KMS-11 (cell line): ENCODE measurements around the gene NNMT.

Experiments
- H2AFZ ChIP-seq: fragments of 200-600 bp; sonication (generic); 2 replicates; pipeline ENCODE4 v1.6.1; 2016; ENCODE audit warnings: antibody characterized with exemption, mixed run types, low read depth
- H3K27ac ChIP-seq: fragments of 200-600 bp; sonication (generic); 2 replicates; pipeline ENCODE4 v1.6.1; 2016; ENCODE audit warnings: mild to moderate bottlenecking, mixed run types
- H3K27me3 ChIP-seq: fragments of 200-600 bp; sonication (generic); 2 replicates; pipeline ENCODE4 v1.6.1; 2017; ENCODE audit warnings: mild to moderate bottlenecking, low read depth, mixed run types, moderate library complexity; ENCODE audit not compliant: insufficient read depth
- H3K36me3 ChIP-seq: fragments of 200-600 bp; sonication (generic); 2 replicates; pipeline ENCODE4 v1.6.1; 2017; ENCODE audit warnings: mild to moderate bottlenecking, mixed run types; ENCODE audit not compliant: insufficient read depth
- H3K4me1 ChIP-seq: fragments of 200-600 bp; sonication (generic); 2 replicates; pipeline ENCODE4 v1.6.1; 2016; ENCODE audit warnings: mild to moderate bottlenecking, low read depth, mixed run types; ENCODE audit not compliant: poor library complexity, severe bottlenecking
- H3K4me2 ChIP-seq: fragments of 200-600 bp; sonication (generic); 2 replicates; pipeline ENCODE4 v1.7.0; 2016; ENCODE audit warnings: mild to moderate bottlenecking, mixed run types
- H3K4me3 ChIP-seq: fragments of 200-600 bp; sonication (generic); IDR thresholded peaks from 2 replicates; pipeline ENCODE4 v1.6.1; 2017; ENCODE audit warnings: low read depth, low read length, mixed read lengths; ENCODE audit not compliant: insufficient read depth
- H3K79me2 ChIP-seq: fragments of 200-600 bp; sonication (generic); 2 replicates; pipeline ENCODE4 v1.6.1; 2016; ENCODE audit warnings: low read depth, mixed run types; ENCODE audit not compliant: insufficient read depth
- H3K9ac ChIP-seq: fragments of 200-600 bp; sonication (generic); 2 replicates; pipeline ENCODE4 v1.6.1; 2016; ENCODE audit warnings: mild to moderate bottlenecking, mixed run types
- H4K20me1 ChIP-seq: fragments of 200-600 bp; sonication (generic); 2 replicates; pipeline ENCODE4 v1.6.1; 2016; ENCODE audit warnings: mild to moderate bottlenecking, mixed run types; ENCODE audit not compliant: insufficient read depth
- CTCF ChIP-seq: fragments of 200-600 bp; sonication (generic); conservative IDR thresholded peaks from 2 replicates; pipeline ENCODE4 v1.6.1; 2017; ENCODE audit warnings: low read depth, mild to moderate bottlenecking, antibody characterized with exemption, low read length, moderate library complexity, mixed read lengths

NNMT gene

GRCh38 chr11:114255289-114255688, 40.9 kb upstream of the NNMT start:
- TF ChIP-seq CTCF = no peak
- Histone ChIP-seq H3K4me2 (no peak overlapping the region), H3K9ac (no peak overlapping the region), H3K27me3 (no peaks in the 10 kb centered on the region), H3K27ac (no peak overlapping the region), H4K20me1 (no peaks in the 10 kb centered on the region), H3K4me1 (no peaks in the 10 kb centered on the region), H3K36me3 (no peaks in the 10 kb centered on the region), H3K4me3 (no peak overlapping the region), H3K79me2 (no peaks in the 10 kb centered on the region), H2AFZ (no peak overlapping the region)

- no peak overlapping the region for H3K27ac ChIP-seq
- H4K20me1 ChIP-seq = no peaks in the 10 kb centered on the region
- no peaks in the 10 kb centered on the region for H3K27me3 ChIP-seq
- no peak overlapping the region for H3K4me2 ChIP-seq
- no peaks in the 10 kb centered on the region for H3K36me3 ChIP-seq
- no peak overlapping the region for H2AFZ ChIP-seq
- no peak overlapping the region for H3K9ac ChIP-seq
- no peak for TF ChIP-seq CTCF
- H3K79me2 ChIP-seq = no peaks in the 10 kb centered on the region
- no peak overlapping the region for H3K4me3 ChIP-seq
- no peaks in the 10 kb centered on the region for H3K4me1 ChIP-seq
Observed at GRCh38 chr11:114256176-114256966, 39.8 kb upstream of the NNMT start.

GRCh38 chr11:114256967-114257286, 39.3 kb upstream of the NNMT start:
- Histone ChIP-seq H2AFZ (no peak overlapping the region), H3K9ac (no peak overlapping the region), H3K27ac (no peak overlapping the region), H3K4me3 (no peak overlapping the region), H4K20me1 (no peaks in the 10 kb centered on the region), H3K27me3 (no peaks in the 10 kb centered on the region), H3K4me2 (no peak overlapping the region), H3K4me1 (no peaks in the 10 kb centered on the region), H3K79me2 (no peaks in the 10 kb centered on the region), H3K36me3 (no peaks in the 10 kb centered on the region)
- TF ChIP-seq CTCF = no peak

- Histone ChIP-seq H4K20me1 (no peaks in the 10 kb centered on the region), H3K4me1 (no peaks in the 10 kb centered on the region), H3K4me2 (no peak overlapping the region), H3K4me3 (no peak overlapping the region), H3K9ac (no peak overlapping the region), H2AFZ (no peak overlapping the region), H3K27me3 (no peaks in the 10 kb centered on the region), H3K27ac (no peak overlapping the region), H3K79me2 (no peaks in the 10 kb centered on the region), H3K36me3 (no peaks in the 10 kb centered on the region)
- TF ChIP-seq CTCF = no peak
Observed at GRCh38 chr11:114257621-114258558, 38.3 kb upstream of the NNMT start.
